ENCODE measurements around the gene TP53I13. TPM values are rescaled to one million over a fixed set of nuclear protein-coding genes. Genes with fewer than 3 reads are reported as not detected.

TP53I13 gene
- total and polyA plus RNA-seq, 3 donors from 2014 or later, result 72.3 to 89.6 (median 86.3) TPM

GRCh38 chr17:29576214-29577000 is 7.9 kb downstream of the TP53I13 start:
- Histone ChIP-seq H3K9me3 (no peaks in the 10 kb centered on the region), H3K27ac (no peak overlapping the region), H3K36me3 (ENCODE audit: low read depth, missing control alignments) (no peaks in the 10 kb centered on the region), H3K4me1 (peaks cover 15% of the 10 kb centered on the region), H3K27me3 (no peaks in the 10 kb centered on the region), H3K4me3 (no peak overlapping the region)
- no peak for TF ChIP-seq POLR2A (IDR thresholded peaks at IDR 0.05)
- no peak for TF ChIP-seq CTCF (IDR thresholded peaks at IDR 0.05)
- DNase-seq, result no peak
- WGBS, 2 donors, result 94 to 100% methylated on average over 8 to 37 of the region's 37 CpGs
- intact Hi-C loops (cut with DNase I; ENCODE audit: low total_unique reads), result no loop called here

GRCh38 chr17:29577001-29577370 is 8.5 kb downstream of the TP53I13 start:
- no peak for DNase-seq
- H3K4me3 ChIP-seq, result no peak overlapping the region
- H3K4me1 ChIP-seq, result peaks cover 13% of the 10 kb centered on the region
- no peaks in the 10 kb centered on the region for H3K9me3 ChIP-seq
- intact Hi-C loops (cut with DNase I; ENCODE audit: low total_unique reads), result no loop called here
- no peaks in the 10 kb centered on the region for H3K36me3 ChIP-seq (ENCODE audit: low read depth, missing control alignments)
- H3K27ac ChIP-seq, result no peak overlapping the region
- 90 to 91% methylated on average over 2 to 9 of the region's 9 CpGs for WGBS, 2 donors
- no peaks in the 10 kb centered on the region for H3K27me3 ChIP-seq
- TF ChIP-seq POLR2A (IDR thresholded peaks at IDR 0.05) (no peak), CTCF (IDR thresholded peaks at IDR 0.05) (no peak)

- intact Hi-C loops (cut with DNase I; ENCODE audit: low total_unique reads), result no loop called here
- TF ChIP-seq CTCF (IDR thresholded peaks at IDR 0.05) (no peak), POLR2A (IDR thresholded peaks at IDR 0.05) (no peak)
- Histone ChIP-seq H3K4me3 (no peak overlapping the region), H3K27ac (no peak overlapping the region), H3K9me3 (no peaks in the 10 kb centered on the region), H3K36me3 (ENCODE audit: low read depth, missing control alignments) (no peaks in the 10 kb centered on the region), H3K27me3 (no peaks in the 10 kb centered on the region), H3K4me1 (peaks cover 6% of the 10 kb centered on the region)
- 80 to 83% methylated on average over 3 to 16 of the region's 22 CpGs for WGBS, 2 donors
- no peak for DNase-seq
Measured at GRCh38 chr17:29577385-29578211, 9.1 kb downstream of the TP53I13 start.

GRCh38 chr17:29578626-29579485 is 10.4 kb downstream of the TP53I13 start:
- no peak for TF ChIP-seq POLR2A (IDR thresholded peaks at IDR 0.05)
- TF ChIP-seq CTCF (IDR thresholded peaks at IDR 0.05), result no peak
- no peak overlapping the region for H3K4me3 ChIP-seq
- H3K36me3 ChIP-seq (ENCODE audit: low read depth, missing control alignments), result no peaks in the 10 kb centered on the region
- DNase-seq, result no peak
- no peak overlapping the region for H3K27ac ChIP-seq
- H3K9me3 ChIP-seq, result no peaks in the 10 kb centered on the region
- intact Hi-C loops (cut with DNase I; ENCODE audit: low total_unique reads), result no loop called here
- no peaks in the 10 kb centered on the region for H3K27me3 ChIP-seq
- no peaks in the 10 kb centered on the region for H3K4me1 ChIP-seq
- 87 to 95% methylated on average over 10 to 14 of the region's 14 CpGs for WGBS, 2 donors
